Effector memory CD4-positive, alpha-beta T cell (primary cell): ENCODE data around the gene ABHD1.
"Not testable (repeated sequence)": the region's sequence is repeated elsewhere in the genome, so short reads cannot be mapped to it uniquely, and the experiment has no call there.

Experiments used
- DNase-seq, 3 donors: peaks; one replicate each; pipeline ENCODE4 v3.0.0-alpha.2; 2020
- H3K27ac ChIP-seq: 2 replicates; pipeline ENCODE4 v1.7.0; 2013; ENCODE audit warnings: mild to moderate bottlenecking, low read length, moderate library complexity; ENCODE audit not compliant: insufficient read depth, poor library complexity, severe bottlenecking
- H3K27me3 ChIP-seq: replicated peaks from 2 replicates; pipeline ENCODE4 v1.7.0; 2013; ENCODE audit warnings: mild to moderate bottlenecking, low read length; ENCODE audit not compliant: insufficient read depth, control insufficient read depth, poor library complexity, severe bottlenecking
- H3K36me3 ChIP-seq: 2 replicates; pipeline ENCODE4 v1.7.0; 2013; ENCODE audit warnings: mild to moderate bottlenecking, low read length, moderate library complexity; ENCODE audit not compliant: control insufficient read depth, insufficient read depth
- H3K4me1 ChIP-seq: 2 replicates; pipeline ENCODE4 v1.7.0; 2013; ENCODE audit warnings: low read length, mild to moderate bottlenecking; ENCODE audit not compliant: control insufficient read depth, insufficient read depth, poor library complexity, severe bottlenecking
- H3K4me3 ChIP-seq: 2 replicates; pipeline ENCODE4 v1.7.0; 2013; ENCODE audit warnings: low read length, low read depth, mild to moderate bottlenecking; ENCODE audit not compliant: insufficient read depth, poor library complexity, severe bottlenecking
- H3K9me3 ChIP-seq: 2 replicates; pipeline ENCODE4 v1.7.0; 2013; ENCODE audit warnings: mild to moderate bottlenecking, low read length, moderate library complexity; ENCODE audit not compliant: control insufficient read depth
- total RNA-seq, 3 donors: gene quantifications; one replicate each; lab custom pipeline; 2026; lab: John Stamatoyannopoulos, UW

ABHD1 gene
- total RNA-seq, result 0.86 to 1.7 (median 0.96) reads per million in 3 donors

GRCh38 chr2:27123302-27124150 is at the start of gene ABHD1:
Gene ABHD1, plus strand, starts transcription at chr2:27123815. Its CDS starts 134 bp downstream, at chr2:27123949.
- Histone ChIP-seq H3K4me1 (peaks cover 13% of the 10 kb centered on the region), H3K4me3 (peak within 1 kb of the TSS; percentile 85), H3K27me3 (peaks cover 11% of the 10 kb centered on the region), H3K9me3 (no peaks in the 10 kb centered on the region), H3K36me3 (no peaks in the 10 kb centered on the region), H3K27ac (peak within 1 kb of the TSS; percentile 55)
- DNase-seq, result peak; percentile 55 to 68 (median 61)

DNA sequence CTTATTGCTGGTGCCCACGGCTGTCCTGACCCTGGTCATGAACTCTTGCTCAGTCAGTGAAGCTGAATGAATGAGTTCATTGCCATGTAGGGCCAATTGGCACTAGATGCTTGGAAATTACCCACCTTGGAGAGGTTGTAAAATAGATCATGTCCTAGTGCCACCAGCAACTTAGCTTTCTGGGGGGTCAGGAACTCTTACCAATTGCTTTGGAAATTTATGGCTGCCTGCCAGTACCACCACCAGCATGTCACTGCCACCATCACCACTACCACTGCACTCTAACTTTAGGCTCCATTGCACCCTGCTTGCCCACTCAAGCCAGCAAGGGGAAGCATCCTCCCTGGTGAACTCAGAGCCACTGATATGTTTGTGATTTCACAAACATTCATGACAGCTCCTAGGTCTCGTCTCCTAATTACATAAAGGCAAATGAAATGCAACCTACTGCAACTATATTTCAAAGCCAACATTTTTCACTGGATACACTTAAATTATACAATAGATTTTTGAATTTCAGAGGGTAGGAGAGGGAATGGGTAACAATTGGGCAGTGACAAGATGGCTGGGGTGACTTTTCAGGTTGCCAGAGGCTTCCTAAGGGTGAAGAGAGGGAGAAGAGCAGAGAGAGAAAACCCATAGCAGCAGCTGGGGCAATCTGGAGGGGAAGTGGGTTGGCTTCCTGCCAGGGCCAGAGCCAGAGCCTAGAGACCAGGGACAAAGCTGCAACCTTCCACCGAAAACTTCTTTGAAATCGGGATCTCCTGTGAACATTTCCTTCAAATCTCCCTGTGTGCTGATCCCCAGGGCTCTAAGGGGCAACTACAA is 48.7 kb upstream of the ABHD1 start:
- Histone ChIP-seq H3K27me3 (no peaks in the 10 kb centered on the region), H3K36me3 (no peaks in the 10 kb centered on the region), H3K27ac (peak overlapping the region; percentile 18), H3K4me3 (no peak overlapping the region), H3K9me3 (no peaks in the 10 kb centered on the region), H3K4me1 (peaks cover 27% of the 10 kb centered on the region)
- peak; percentile 19 to 43 (median 26) for DNase-seq

DNA sequence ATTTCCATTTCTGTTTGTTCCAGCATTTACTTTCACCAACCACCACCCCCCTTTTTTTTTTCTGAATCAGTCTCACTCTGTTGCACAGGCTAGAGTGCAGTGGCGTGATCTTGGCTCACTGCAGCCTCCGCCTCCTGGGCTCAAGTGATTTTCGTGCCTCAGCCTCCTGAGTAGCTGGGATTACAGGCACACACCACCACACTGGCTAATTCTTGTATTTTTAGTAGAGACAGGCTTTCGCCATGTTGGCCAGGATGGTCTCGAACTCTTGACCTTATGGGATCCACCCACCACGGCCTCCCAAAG is 48.1 kb upstream of the ABHD1 start:
- not testable (repeated sequence) for H3K36me3 ChIP-seq, H3K9me3 ChIP-seq, DNase-seq, H3K4me3 ChIP-seq, H3K27me3 ChIP-seq, H3K27ac ChIP-seq
- peaks cover 21% of the 10 kb centered on the region for H3K4me1 ChIP-seq

GRCh38 chr2:27076323-27076722 is 47.3 kb upstream of the ABHD1 start:
- H3K27ac ChIP-seq, result no peak overlapping the region
- no peak overlapping the region for H3K4me3 ChIP-seq
- H3K36me3 ChIP-seq, result no peaks in the 10 kb centered on the region
- no peak for DNase-seq
- H3K27me3 ChIP-seq, result no peaks in the 10 kb centered on the region
- peaks cover 21% of the 10 kb centered on the region for H3K4me1 ChIP-seq
- no peaks in the 10 kb centered on the region for H3K9me3 ChIP-seq

DNA sequence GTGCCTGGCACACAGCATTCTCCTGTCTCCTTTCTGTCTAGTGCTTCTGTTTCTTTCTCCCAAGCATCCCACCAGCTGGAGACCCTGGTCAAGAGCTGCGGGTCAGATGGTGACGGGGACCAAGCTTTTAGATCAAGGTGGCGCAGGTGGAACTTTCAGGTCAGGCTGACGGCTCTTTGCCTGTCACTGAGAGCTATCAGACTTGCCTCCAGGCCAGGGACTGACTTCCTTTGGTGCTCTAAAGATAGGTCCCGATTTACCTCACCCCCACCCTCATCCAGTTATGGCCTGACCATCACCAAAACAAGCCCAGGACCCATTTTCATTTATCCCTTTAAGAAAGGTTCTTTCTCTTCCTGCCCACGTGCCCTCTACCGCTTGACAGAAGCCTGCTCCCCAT is 46.4 kb upstream of the ABHD1 start:
- H3K4me1 ChIP-seq, result peaks cover 27% of the 10 kb centered on the region
- no peak overlapping the region for H3K4me3 ChIP-seq
- H3K36me3 ChIP-seq, result no peaks in the 10 kb centered on the region
- H3K9me3 ChIP-seq, result no peaks in the 10 kb centered on the region
- H3K27ac ChIP-seq, result no peak overlapping the region
- DNase-seq, result no peak
- H3K27me3 ChIP-seq, result no peaks in the 10 kb centered on the region

GRCh38 chr2:27078267-27079194 is 45.1 kb upstream of the ABHD1 start, which contains the start of gene EMILIN1:
Gene EMILIN1, plus strand, starts transcription at chr2:27078615. Its CDS starts 451 bp downstream, at chr2:27079066.
- H3K36me3 ChIP-seq, result no peaks in the 10 kb centered on the region
- H3K27ac ChIP-seq, result no peak within 1 kb of the TSS
- H3K27me3 ChIP-seq, result no peaks in the 10 kb centered on the region
- H3K9me3 ChIP-seq, result no peaks in the 10 kb centered on the region
- no peak for DNase-seq
- H3K4me1 ChIP-seq, result peaks cover 25% of the 10 kb centered on the region
- H3K4me3 ChIP-seq, result no peak within 1 kb of the TSS

GRCh38 chr2:27079233-27080139 is 44.1 kb upstream of the ABHD1 start:
- H3K4me1 ChIP-seq, result peaks cover 25% of the 10 kb centered on the region
- H3K27me3 ChIP-seq, result no peaks in the 10 kb centered on the region
- no peaks in the 10 kb centered on the region for H3K9me3 ChIP-seq
- no peak overlapping the region for H3K4me3 ChIP-seq
- H3K27ac ChIP-seq, result no peak overlapping the region
- no peaks in the 10 kb centered on the region for H3K36me3 ChIP-seq
- DNase-seq, result no peak

DNA sequence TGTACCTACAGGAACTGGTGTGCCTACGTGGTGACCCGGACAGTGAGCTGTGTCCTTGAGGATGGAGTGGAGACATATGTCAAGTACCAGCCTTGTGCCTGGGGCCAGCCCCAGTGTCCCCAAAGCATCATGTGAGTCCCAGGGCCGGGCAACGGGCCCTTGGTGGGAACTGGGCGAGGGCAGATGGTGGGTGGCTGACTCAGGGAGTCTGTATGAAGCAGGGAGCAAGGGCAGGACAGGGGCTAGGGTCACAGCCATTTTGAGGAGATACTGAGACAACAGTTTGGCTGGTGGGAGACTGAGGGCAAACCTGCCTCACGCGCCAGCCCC is 43.5 kb upstream of the ABHD1 start:
- Histone ChIP-seq H3K4me1 (peaks cover 18% of the 10 kb centered on the region), H3K9me3 (no peaks in the 10 kb centered on the region), H3K27me3 (no peaks in the 10 kb centered on the region), H3K27ac (no peak overlapping the region), H3K4me3 (no peak overlapping the region), H3K36me3 (no peaks in the 10 kb centered on the region)
- no peak for DNase-seq

DNA sequence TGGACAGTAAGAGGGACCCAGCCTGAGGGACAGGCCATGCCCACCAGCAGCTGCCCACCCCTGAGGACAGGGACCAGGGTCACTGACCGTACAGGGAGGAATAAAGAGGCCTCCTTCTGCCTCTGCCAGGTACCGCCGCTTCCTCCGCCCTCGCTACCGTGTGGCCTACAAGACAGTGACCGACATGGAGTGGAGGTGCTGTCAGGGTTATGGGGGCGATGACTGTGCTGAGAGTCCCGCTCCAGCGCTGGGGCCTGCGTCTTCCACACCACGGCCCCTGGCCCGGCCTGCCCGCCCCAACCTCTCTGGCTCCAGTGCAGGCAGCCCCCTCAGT is 43.0 kb upstream of the ABHD1 start:
- peak overlapping the region; percentile 63 for H3K27ac ChIP-seq
- no peaks in the 10 kb centered on the region for H3K9me3 ChIP-seq
- no peaks in the 10 kb centered on the region for H3K27me3 ChIP-seq
- no peak overlapping the region for H3K4me3 ChIP-seq
- no peak for DNase-seq
- H3K4me1 ChIP-seq, result peaks cover 18% of the 10 kb centered on the region
- H3K36me3 ChIP-seq, result no peaks in the 10 kb centered on the region
